Stimulated activated CD4-positive, alpha-beta T cell treated with anti-CD3 and anti-CD28 coated beads, Interleukin-2, amount 100 ng/mL, for 24 hours (primary cell): ENCODE measurements around the gene TIGD1.

Experiments
- DNase-seq, 2 donors: peaks; one replicate each; pipeline ENCODE4 v3.0.0-alpha.2; 2020

The TIGD1 gene

GRCh38 chr2:232569541-232569940 is 19.2 kb upstream of the TIGD1 start:
- no peak for DNase-seq

- DNase-seq = no peak
Observed at GRCh38 chr2:232568161-232568560, 17.8 kb upstream of the TIGD1 start.

- DNase-seq = no peak
Observed at GRCh38 chr2:232567721-232568120, 17.4 kb upstream of the TIGD1 start.

- DNase-seq = no peak
Observed at GRCh38 chr2:232563580-232563979, 13.2 kb upstream of the TIGD1 start.

DNA sequence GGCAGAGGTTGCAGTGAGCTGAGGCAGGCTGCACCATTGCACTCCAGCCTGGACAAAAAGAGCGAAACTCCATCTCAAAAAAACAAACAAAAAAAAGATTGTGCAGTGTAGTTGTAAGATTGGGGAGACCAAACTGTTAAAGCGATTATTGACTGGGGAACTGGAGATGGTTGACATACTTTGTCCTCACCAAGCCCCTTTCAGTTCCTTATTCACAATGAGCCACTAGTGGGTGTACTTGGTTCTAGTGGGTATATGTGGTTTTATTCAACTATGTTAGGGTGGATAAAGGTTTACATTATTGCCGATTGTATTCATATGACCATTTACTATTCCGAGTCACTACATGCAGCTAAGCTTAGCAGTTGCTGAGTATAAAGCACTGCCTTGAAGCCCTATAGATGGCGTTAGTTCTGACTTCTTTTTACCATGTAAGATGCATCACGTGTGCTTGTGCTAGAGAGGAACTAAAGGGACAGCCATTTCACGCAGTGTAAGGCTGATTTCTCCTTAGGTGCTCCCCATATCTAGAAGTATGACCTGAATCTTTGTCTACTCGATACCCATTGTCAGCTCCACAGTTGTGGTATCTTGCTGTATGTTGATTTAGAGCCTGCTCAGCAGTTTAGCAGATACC is 12.3 kb upstream of the TIGD1 start:
- DNase-seq = no peak

DNA sequence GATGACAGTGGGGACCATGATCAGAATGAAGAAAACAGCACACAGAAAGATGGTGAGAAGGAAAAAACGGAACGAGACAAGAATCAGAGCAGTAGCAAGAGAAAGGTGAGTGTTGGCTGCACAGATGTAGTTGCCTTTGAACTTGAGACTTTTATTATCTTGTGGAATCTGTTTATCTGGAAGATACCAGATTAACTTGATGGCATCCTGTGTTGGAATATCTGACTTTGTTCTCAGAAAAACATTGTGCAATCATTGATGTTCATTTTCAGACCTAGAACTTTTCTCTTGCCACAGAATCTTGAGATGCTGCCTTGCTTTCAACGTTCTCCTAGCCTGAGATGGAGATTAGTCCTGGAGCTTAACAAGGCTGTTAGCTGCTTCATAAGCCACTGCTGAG is 6.1 kb upstream of the TIGD1 start:
- DNase-seq = no peak

- no peak for DNase-seq
Observed at GRCh38 chr2:232551776-232552175, 1.4 kb upstream of the TIGD1 start.

DNA sequence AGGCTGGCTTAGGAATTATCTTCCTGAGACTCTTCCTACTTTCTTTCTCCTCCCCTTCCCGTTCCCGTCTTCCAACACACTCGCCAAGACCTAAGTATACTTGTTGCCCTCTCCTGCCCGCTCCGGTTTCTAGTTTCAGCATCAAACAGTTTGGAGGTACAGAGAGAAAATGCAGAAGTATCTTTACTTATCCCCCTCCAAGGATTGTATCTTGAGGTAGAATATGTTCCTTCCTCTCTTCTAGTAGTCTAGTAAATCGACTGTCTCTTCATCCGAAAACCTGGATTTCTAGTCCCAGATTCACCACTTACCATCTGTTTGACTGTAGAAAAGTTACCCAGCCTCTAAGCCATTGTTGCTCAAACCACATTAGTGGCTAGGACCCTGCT is 887 bp upstream of the TIGD1 start:
- DNase-seq = no peak

GRCh38 chr2:232549655-232550353 is 553 bp downstream of the TIGD1 start:
- no peak for DNase-seq

GRCh38 chr2:232547991-232548390 is 2.4 kb downstream of the TIGD1 start:
- DNase-seq = no peak

- no peak for DNase-seq
Observed at GRCh38 chr2:232545511-232546375, 4.6 kb downstream of the TIGD1 start.

DNA sequence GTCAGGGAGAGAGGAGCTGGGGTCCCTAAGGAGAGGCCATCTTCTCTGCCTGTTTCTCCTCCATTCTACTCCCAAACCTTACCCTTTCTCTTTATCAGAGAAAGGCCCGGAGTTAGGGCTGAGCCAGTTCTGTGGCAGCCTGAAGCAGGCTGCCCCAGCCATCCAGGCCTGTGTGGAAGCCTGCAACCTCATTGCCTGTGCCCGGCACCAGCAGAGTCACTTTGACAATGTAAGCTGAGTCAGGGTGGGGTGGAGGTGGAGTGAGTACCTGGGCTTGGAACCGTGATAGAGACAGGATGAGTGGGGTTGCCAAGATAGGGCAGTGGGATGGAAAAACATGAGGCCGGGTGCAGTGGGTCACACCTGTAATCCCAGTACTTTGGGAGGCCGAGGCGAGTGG is 5.7 kb downstream of the TIGD1 start:
- no peak for DNase-seq

GRCh38 chr2:232543928-232544631 is 6.3 kb downstream of the TIGD1 start:
- DNase-seq = no peak

DNA sequence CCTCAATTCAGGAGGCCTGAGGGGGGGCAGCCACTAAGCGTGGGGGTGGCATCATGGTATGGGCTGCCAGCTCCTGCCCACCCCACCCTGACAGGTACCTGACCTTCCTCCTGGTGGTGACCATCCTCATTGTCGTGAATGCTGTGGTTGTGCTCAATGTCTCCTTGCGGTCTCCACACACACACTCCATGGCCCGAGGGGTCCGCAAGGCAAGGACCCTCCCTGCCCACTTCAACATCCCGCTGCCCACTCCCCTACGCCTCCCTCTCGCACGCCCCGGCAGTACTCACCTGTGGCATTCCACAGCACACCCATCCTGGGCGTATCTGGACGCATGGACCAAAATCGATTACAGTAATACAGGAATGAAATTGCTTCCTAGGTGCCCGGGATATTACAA is 6.9 kb downstream of the TIGD1 start:
- DNase-seq = no peak

DNA sequence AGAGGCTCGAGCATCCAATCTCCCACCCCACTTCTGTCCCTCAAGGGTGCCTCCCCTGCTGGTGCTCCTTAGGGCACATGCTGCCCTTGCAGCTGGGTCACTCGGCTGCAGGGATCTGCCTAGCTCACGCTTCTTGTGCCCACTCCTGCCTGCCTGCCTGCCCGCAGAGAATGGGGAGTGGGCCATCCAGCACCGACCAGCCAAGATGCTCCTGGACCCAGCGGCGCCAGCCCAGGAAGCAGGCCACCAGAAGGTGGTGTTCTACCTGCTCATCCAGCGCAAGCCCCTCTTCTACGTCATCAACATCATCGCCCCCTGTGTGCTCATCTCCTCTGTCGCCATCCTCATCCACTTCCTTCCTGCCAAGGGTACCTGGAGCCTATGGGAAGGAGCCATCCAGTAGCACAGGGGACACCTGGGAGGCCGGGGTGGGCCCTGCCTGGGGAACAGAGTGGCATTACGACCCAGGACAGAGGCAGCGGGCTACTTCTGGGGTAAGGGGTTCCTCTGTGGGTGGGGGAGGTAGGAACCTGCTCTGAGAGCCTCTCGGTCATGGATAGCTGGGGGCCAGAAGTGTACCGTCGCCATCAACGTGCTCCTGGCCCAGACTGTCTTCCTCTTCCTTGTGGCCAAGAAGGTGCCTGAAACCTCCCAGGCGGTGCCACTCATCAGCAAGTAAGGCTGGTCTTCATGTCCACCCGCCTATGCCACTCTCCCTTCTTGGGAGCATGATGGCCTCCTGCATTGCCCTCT is 7.5 kb downstream of the TIGD1 start:
- no peak for DNase-seq

DNA sequence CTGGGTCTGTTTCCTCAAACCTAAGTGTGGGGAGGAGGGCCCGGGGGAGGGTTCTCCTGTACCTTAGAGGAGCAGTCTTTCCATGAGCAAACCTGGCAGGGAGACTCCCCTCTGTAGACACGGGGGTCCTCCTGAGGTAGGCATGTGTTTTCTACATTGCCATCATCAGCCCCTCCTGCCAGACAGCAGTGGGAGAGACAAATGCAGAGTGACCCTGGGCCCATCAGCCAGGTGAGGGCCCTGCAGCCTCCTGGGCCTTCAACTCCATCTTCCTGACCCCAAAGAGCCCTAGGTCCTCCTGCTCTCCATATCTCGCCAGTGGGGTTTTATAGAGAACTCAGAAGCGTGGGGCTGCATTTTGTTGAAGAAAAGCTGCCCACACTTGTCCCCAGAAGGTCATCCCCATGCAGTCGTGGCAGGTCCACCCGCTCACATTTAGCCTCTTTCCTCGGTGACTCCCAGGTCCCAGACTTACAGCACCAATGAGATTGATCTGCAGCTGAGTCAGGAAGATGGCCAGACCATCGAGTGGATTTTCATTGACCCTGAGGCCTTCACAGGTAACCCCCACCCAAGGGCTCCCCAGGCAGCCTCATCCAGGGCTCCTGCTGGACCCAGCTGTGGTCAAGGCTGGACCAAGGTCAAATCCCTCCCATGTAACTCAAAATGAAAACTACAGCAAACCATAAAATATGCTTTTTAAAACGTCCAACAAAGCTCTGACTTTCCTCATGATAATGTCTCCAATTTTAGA is 8.2 kb downstream of the TIGD1 start:
- DNase-seq = no peak

DNA sequence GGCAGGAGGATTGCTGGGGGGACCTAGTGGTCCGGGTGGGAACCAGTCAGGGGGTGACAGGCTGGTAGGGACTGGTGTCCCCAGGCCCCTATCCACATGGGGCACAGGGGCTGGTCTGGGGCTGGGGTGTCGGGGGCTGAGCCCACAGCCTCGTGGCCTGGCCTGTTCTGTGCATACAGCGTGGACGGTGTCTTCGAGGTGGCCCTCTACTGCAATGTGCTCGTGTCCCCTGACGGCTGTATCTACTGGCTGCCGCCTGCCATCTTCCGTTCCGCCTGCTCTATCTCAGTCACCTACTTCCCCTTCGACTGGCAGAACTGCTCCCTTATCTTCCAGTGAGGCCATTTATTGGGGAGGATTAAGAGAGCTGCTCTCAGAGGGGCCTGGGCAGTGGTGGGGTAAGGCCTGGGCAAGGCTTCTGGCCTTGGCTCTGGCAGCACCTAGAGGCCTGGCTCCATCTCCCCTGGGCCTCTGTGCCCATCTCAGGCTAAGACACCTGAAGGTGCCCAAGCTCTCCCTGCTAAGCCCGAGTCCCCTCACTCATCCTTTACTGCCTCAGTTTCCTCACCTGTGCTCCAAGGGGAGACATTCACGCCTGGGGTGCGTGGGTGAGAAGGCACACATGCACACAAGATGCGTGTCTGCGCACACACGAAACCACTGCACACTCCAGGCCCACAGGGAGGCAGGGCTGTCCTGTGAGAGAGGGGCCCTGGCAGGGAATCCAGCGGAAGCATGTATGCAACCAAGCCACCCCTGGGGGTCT is 9.0 kb downstream of the TIGD1 start:
- DNase-seq = no peak

DNA sequence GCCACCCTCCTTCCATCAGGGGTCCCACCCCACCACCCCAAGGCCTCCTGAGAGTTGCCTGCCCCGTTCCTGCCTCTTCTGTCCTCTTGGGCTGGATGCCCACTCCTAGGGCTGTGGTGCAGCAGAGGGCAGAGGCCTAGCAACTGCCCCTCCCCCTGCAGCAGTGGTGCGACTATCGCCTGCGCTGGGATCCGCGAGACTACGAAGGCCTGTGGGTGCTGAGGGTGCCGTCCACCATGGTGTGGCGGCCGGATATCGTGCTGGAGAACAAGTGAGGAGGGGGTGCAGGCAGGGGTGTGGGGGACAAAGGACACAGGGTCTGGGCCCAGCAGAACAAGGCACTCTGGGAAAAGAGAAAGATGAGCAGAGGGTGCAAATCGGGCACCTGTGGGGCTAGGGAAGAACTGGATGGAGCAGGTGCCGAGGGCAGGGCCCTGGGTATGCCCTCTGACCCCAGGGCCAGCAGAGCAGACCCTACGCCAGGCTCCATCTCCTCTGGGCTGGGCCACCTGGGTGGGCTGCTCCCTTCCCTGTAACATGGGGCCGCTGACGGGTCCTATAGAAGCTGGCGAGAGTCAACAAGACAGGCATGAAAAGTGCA is 9.8 kb downstream of the TIGD1 start:
- no peak for DNase-seq

GRCh38 chr2:232539298-232540231 is 10.8 kb downstream of the TIGD1 start, which contains the start of gene CHRNG:
TSS of gene CHRNG (plus strand) at chr2:232539692. CDS start at chr2:232539748, 56 bp downstream.
- no peak for DNase-seq
